Epithelial cell of prostate (primary cell): Measurements from ENCODE around the gene SYN1.

Experiments used
- DNase-seq: peaks from one replicate; pipeline ENCODE4 v3.0.0-alpha.2; 2011; ENCODE audit warnings: low read depth, low spot score
- H3K27ac ChIP-seq: fragments of 450-650 bp; 2 replicates; pipeline ENCODE4 v1.5.1; 2017; ENCODE audit warnings: mild to moderate bottlenecking

SYN1 gene

DNA sequence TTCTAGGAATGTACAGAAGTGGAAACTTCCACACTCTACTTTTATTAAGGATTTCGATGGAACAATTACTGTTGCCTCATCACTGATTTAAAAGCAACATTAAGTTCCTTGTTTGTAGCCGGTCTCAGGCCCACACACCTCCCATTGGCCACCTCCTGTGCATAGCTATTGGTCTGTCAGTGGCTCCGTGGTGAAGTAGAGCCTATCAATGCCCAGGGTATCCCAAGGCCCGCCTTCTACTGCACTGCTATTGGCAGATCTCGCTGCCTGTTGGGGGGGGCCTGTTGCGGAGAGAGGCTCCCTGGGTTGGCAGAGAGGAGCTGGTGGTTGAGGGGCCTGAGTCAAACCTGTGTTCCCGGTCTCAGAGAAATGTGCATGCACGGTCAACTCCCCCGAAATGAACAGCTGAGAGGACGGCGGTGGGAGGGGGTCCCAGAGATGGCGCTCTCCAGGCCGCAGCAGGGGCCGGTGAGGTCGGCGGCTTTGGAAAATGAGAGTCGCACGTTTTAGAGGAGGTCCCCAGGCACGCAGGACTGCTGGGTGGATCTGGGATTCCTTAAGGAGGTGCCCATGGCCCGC lies 63.5 kb downstream of the SYN1 start:
- peak overlapping the region; percentile 34 for H3K27ac ChIP-seq
- DNase-seq, result peak; percentile 73

DNA sequence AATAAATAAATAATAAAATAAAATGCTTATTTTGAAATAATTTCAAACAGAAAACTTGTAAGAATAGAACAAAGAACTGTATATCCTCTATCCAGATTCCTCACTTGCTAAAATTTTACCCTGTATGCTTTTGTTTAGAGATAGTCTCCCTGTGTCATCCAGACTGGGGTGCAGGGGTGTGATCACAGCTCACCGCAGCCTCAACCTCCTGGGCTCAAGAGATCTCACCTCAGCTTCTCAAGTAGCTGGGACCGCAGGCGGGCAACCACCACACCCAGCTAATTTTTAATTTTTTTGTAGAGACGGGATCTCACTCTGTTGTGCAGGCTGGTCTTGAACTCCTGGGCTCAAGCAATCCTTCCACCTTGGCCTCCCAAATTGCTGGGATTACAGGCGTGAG lies 76.2 kb downstream of the SYN1 start:
- H3K27ac ChIP-seq, result no peak overlapping the region
- DNase-seq, result no peak

DNA sequence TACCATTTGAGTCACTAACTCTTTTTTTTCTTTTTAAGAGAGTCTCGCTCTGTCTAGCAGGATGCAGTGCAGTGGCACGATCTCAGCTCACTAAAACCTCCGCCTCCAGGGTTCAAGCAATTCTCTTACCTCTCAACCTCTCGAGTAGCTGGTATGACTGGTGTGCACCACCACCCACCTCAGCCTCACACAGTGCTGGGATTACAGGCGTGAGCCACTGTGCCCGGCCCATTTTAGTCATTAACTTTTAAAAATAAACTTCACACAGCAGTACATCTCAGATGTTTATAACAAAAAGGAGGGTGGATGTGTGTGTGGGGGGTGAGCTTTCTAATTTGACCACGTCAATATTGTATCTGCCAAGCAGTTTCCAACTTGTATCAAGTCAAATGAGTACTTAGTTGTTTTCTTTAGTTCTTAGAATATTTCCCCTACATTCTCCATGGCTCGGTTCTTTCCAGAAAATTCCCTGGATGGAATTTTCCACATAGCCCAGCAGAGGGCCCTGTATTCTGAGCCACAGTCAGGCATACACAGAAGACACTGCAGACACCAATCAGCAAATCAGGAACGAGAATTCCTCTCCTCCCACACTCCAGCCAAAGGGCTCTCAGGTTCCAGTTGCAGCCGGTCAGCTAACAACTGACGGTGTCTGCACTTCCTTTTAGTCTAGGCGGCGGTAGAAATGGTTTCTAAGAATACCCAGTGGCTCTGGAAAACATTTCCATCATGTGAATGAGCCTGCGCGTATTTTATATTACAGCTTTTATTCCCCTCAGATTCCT lies 78.7 kb downstream of the SYN1 start:
- no peak overlapping the region for H3K27ac ChIP-seq
- peak; percentile 36 for DNase-seq

DNA sequence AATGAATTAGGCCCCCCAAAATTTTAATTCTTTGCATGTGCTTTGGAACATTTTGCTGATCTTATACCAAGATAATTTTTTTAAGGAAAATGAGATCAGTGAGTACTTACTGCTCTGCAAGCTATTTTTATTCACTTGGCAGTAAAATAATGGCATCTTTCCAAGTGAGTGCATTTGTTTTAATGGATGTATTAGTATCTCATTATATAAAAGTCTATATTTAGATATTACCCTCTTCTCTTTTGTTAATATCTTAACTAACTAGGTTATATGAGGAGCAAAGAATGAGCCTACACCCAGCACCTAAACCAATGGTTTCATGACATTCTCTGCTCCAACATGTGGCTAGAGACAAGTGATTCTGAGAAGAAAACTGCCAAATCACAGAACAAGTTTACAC lies 79.8 kb downstream of the SYN1 start:
- no peak overlapping the region for H3K27ac ChIP-seq
- DNase-seq, result no peak

DNA sequence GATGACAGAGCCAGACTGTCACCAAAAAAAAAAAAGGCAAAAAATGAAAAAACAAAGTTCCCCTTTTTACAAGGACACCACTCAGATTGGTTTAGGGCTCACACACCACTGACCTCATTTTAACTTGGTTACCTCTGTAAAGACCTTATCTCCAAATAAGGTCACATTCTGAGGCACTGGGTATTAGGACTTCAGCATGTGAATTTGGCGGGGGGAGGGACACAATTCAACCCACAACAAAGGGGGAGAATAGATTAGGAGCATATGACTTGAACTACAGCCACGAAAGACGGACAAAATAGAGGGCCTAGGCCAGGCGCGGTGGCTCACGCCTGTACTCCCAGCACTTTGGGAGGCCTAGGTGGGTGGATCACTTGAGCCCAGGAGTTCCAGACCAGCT lies 89.6 kb downstream of the SYN1 start:
- H3K27ac ChIP-seq, result no peak overlapping the region
- DNase-seq, result no peak

DNA sequence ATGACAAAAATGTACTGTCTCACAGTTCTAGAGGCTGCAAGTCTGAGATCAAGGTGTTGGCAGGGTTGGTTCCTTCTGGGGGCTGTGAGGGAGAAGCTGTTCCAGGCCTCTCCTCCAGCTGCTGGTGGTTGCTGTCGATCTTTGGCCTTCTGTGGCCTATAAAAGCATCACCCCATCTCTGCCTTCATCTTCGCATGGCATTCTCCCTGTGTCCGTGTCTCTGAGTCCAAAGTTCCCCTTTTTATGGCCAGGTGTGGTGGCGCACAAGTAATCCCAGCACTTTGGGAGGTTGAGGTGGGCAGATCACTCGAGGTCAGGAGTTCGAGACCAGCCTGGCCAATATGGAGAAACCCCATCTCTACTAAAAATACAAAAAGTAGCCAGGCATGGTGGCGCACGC lies 90.1 kb downstream of the SYN1 start:
- no peak for DNase-seq
- H3K27ac ChIP-seq, result no peak overlapping the region

DNA sequence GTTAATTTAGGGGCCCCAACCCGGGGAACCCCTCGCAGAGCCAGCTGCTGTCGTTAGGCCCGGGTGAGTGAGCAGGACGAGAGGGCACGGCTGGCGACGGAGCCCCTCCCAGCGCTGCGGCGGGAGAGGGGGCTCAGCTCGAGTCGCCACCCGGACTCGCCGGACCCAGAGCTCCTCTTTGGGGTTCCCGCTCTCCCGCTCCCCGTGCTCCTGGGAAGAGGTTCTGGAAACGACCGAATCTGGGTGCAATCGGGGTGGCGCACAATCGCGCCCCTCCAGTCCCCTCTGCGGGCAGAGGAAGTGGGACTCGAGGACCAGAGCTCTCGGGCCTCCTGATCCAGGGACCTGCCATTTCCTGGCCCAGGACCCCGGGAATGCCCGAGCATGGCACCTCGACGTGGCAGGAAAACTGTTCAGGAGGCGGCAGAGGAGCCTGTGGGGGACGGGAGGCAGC lies 95.9 kb downstream of the SYN1 start:
- DNase-seq, result no peak
- no peak overlapping the region for H3K27ac ChIP-seq

DNA sequence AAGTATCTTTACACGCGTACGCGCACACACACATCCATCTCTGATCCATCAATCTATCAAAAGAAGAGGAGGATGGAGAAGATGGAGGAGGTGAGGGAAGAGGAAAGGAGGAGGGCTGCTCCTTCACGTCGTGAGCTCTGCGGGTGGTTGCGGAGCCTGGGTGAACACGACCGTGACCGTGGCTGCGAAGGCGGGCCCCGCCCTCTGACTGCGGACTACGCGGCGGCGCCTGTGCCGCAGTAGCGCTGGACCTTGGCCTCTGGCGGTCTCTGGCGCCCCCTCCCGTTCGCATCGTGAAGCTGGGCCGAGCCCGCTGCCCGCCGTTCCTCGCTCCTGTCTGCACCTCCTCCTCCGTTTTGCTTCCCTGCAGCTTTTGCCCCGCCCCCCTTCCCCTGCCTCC lies 96.4 kb downstream of the SYN1 start:
- H3K27ac ChIP-seq, result no peak overlapping the region
- no peak for DNase-seq
